ENCODE results near the gene DLG4.

- TF ChIP-seq CTCF (conservative IDR thresholded peaks at IDR 0.05; ENCODE audit: low read length) (no peak), EZH2phosphoT487 (IDR thresholded peaks at IDR 0.05; ENCODE audit: borderline replicate concordance) (no peak)
Observed at GRCh38 chr17:7183433-7184090, 36.1 kb downstream of the DLG4 start.

All from Loucy (cell line).